IMR-90 (cell line): Measurements from ENCODE around the gene HSPB7. TPM values are rescaled to one million over a fixed set of nuclear protein-coding genes. Genes with fewer than 3 reads are reported as not detected.
A peak's percentile ranks its signal among the peaks of the same experiment; 100 is the strongest.

Experiments
- ATAC-seq: fragments of 200-7000 bp; cut with Tn5 transposase; 2 replicates; pipeline ENCODE4 v1.9.1; 2020; ENCODE audit warnings: low read depth, mild to moderate bottlenecking, moderate library complexity
- BruUV-seq: library from RNA; stranded (reverse); fragments of 400-500 nt; replicated peaks from 2 replicates; lab custom pipeline; 2021; lab: Mats Ljungman, UMichigan
- CTCF ChIA-PET: fragments of 300-600 bp; formaldehyde crosslinking; extraction: SDS; loops from one replicate; lab custom pipeline; 2021; ENCODE audit warnings: antibody characterized with exemption; lab: Yijun Ruan, JAX
- POLR2A ChIA-PET: fragments of 300-600 bp; sonication (Branson Sonifier 250); formaldehyde crosslinking; loops from one replicate; lab custom pipeline; 2022; ENCODE audit warnings: antibody characterized with exemption; ENCODE audit not compliant: unreplicated experiment; lab: Charles Lee
- DNase-seq: peaks from one replicate; pipeline ENCODE4 v3.0.0; 2013
- H2AFZ ChIP-seq: replicated peaks from 2 replicates; pipeline ENCODE3; 2013; ENCODE audit warnings: low read length, mild to moderate bottlenecking; ENCODE audit not compliant: poor library complexity
- H2AK5ac ChIP-seq: 2 replicates; pipeline ENCODE4 v1.6.1; 2013; ENCODE audit warnings: low read depth, low read length, inconsistent platforms
- H2AK9ac ChIP-seq: replicated peaks from 2 replicates; pipeline ENCODE3; 2013; ENCODE audit warnings: mild to moderate bottlenecking, low read depth, low read length, moderate library complexity; ENCODE audit not compliant: poor library complexity
- H2BK120ac ChIP-seq: 2 replicates; pipeline ENCODE4 v1.6.1; 2013; ENCODE audit warnings: low read depth, low read length, inconsistent platforms
- H2BK15ac ChIP-seq: 3 replicates; pipeline ENCODE4 v1.6.1; 2013; ENCODE audit warnings: low read depth, low read length, inconsistent platforms
- H2BK20ac ChIP-seq: 2 replicates; pipeline ENCODE4 v1.6.1; 2013; ENCODE audit warnings: low read depth, mild to moderate bottlenecking, inconsistent platforms, low read length, moderate library complexity
- H2BK5ac ChIP-seq: 2 replicates; pipeline ENCODE4 v1.6.1; 2013; ENCODE audit warnings: mild to moderate bottlenecking, low read depth, low read length, inconsistent platforms; ENCODE audit not compliant: poor library complexity, severe bottlenecking
- H3K14ac ChIP-seq: replicated peaks from 2 replicates; pipeline ENCODE4 v1.6.1; 2013; ENCODE audit warnings: low read depth, low read length, inconsistent platforms
- H3K18ac ChIP-seq: 2 replicates; pipeline ENCODE4 v1.6.1; 2013; ENCODE audit warnings: low read depth, low read length, control low read depth
- H3K23ac ChIP-seq: 2 replicates; pipeline ENCODE4 v1.6.1; 2013; ENCODE audit warnings: low read depth, low read length, inconsistent platforms
- H3K27ac ChIP-seq: 2 replicates; pipeline ENCODE4 v1.5.1; 2013; ENCODE audit warnings: mild to moderate bottlenecking, control low read depth, low read length; ENCODE audit not compliant: insufficient read depth
- H3K27me3 ChIP-seq: 2 replicates; pipeline ENCODE4 v1.6.1; 2013; ENCODE audit warnings: low read length; ENCODE audit not compliant: control insufficient read depth, insufficient read depth
- H3K36me3 ChIP-seq: 2 replicates; pipeline ENCODE4 v1.6.1; 2013; ENCODE audit warnings: low read length, mixed read lengths; ENCODE audit not compliant: control insufficient read depth, insufficient read depth
- H3K4ac ChIP-seq: 2 replicates; pipeline ENCODE4 v1.6.1; 2013; ENCODE audit warnings: low read depth, low read length, inconsistent platforms
- H3K4me1 ChIP-seq: 2 replicates; pipeline ENCODE4 v1.6.1; 2013; ENCODE audit warnings: low read length, mixed read lengths; ENCODE audit not compliant: control insufficient read depth, insufficient read depth
- H3K4me2 ChIP-seq: 2 replicates; pipeline ENCODE4 v1.6.1; 2013; ENCODE audit warnings: low read depth, mild to moderate bottlenecking, control low read depth, low read length, moderate library complexity
- H3K4me3 ChIP-seq: 2 replicates; pipeline ENCODE4 v1.5.1; 2013; ENCODE audit warnings: low read depth, mild to moderate bottlenecking, control low read depth, low read length, moderate library complexity; ENCODE audit not compliant: insufficient read depth
- H3K56ac ChIP-seq: 2 replicates; pipeline ENCODE4 v1.6.1; 2013; ENCODE audit warnings: low read length, inconsistent platforms; ENCODE audit not compliant: insufficient read depth; ENCODE audit errors: extremely low read depth
- H3K79me1 ChIP-seq, 2 experiments: 2 replicates each; pipeline ENCODE4 v1.6.1; 2013; ENCODE audit warnings: low read length in 2 of 2, inconsistent platforms in 1 of 2, low read depth in 1 of 2
- H3K9ac ChIP-seq: 2 replicates; pipeline ENCODE4 v1.6.1; 2013; ENCODE audit warnings: low read depth, low read length, control low read depth
- H3K9me1 ChIP-seq: 2 replicates; pipeline ENCODE4 v1.6.1; 2013; ENCODE audit warnings: low read length, inconsistent platforms; ENCODE audit not compliant: insufficient read depth
- H3K9me3 ChIP-seq: 2 replicates; pipeline ENCODE4 v1.6.1; 2013; ENCODE audit warnings: low read length; ENCODE audit not compliant: control insufficient read depth, insufficient read depth
- H4K20me1 ChIP-seq: 2 replicates; pipeline ENCODE4 v1.6.1; 2013; ENCODE audit warnings: low read length, inconsistent platforms; ENCODE audit not compliant: insufficient read depth
- H4K5ac ChIP-seq: 2 replicates; pipeline ENCODE4 v1.6.1; 2013; ENCODE audit warnings: mild to moderate bottlenecking, low read depth, low read length, control low read depth
- H4K8ac ChIP-seq, 2 experiments: 2 replicates each; pipeline ENCODE4 v1.6.1; 2013; ENCODE audit warnings: low read depth in 2 of 2, low read length in 2 of 2, control low read depth in 1 of 2, inconsistent platforms in 1 of 2
- H4K91ac ChIP-seq: 2 replicates; pipeline ENCODE4 v1.6.1; 2013; ENCODE audit warnings: low read depth, low read length, inconsistent platforms; ENCODE audit not compliant: insufficient read depth
- BHLHE40 ChIP-seq: fragments of 150-350 bp; IDR thresholded peaks from 2 replicates; pipeline ENCODE4 v1.6.1; 2016; ENCODE audit warnings: mild to moderate bottlenecking, low read depth, low read length
- CHD1 ChIP-seq: IDR thresholded peaks from 2 replicates; pipeline ENCODE4 v1.6.1; 2012; ENCODE audit warnings: low read depth, low read length, improper control_type of control experiment
- POLR2A ChIP-seq: IDR thresholded peaks from 2 replicates; pipeline ENCODE4 v1.6.1; 2012; ENCODE audit warnings: mild to moderate bottlenecking, low read depth, low read length
- RAD21 ChIP-seq: IDR thresholded peaks from 2 replicates; pipeline ENCODE4 v1.6.1; 2012; ENCODE audit warnings: low read length, improper control_type of control experiment
- SMC3 ChIP-seq: fragments of 150-350 bp; IDR thresholded peaks from 2 replicates; pipeline ENCODE4 v1.6.1; 2016; ENCODE audit warnings: low read depth, mild to moderate bottlenecking, antibody characterized with exemption, low read length, moderate library complexity
- WGBS, 2 experiments: methylation state at CpG; one replicate each; pipeline versions ENCODE4 v1.1.5 to v1.1.7; 2013; ENCODE audit warnings: missing lambda C conversion rate in 2 of 2; ENCODE audit not compliant: insufficient read length in 1 of 2; ENCODE audit errors: extremely low coverage in 2 of 2; 5-methylcytosine and 5-hydroxymethylcytosine counted together
- dilution Hi-C: fragments of 300-500 bp; cut with HindIII; formaldehyde crosslinking; loops from one replicate; pipeline ENCODE4 v1.14.3; 2018; ENCODE audit warnings: low sequenced_read_pairs; ENCODE audit not compliant: unreplicated experiment
- in situ Hi-C: fragments of 300-500 bp; cut with MboI; formaldehyde crosslinking; loops from 3 replicates; pipeline ENCODE4 v1.14.3; 2019; ENCODE audit warnings: low sequenced_read_pairs, inconsistent platforms, mixed read lengths
- intact Hi-C: fragments of 100-400 bp; cut with micrococcal nuclease; formaldehyde crosslinking; loops from 2 replicates; pipeline ENCODE4 v1.10.0; 2022
- polyA plus RNA-seq, 3 experiments: library from polyadenylated mRNA; depleted of rRNA; stranded (reverse); fragments of >200 nt; gene quantifications; 2 replicates each; pipeline ENCODE4 v1.2.3, GENCODE V29; 2012; ENCODE audit warnings: low replicate concordance in 1 of 3
- total RNA-seq: library from RNA; depleted of rRNA; stranded (reverse); fragments of >200 nt; gene quantifications from 2 replicates; pipeline ENCODE4 v1.2.3, GENCODE V29; 2012
- TF ChIP-seq, protein P1 (sequence below): conservative IDR thresholded peaks from 2 replicates; pipeline ENCODE4 v1.5.1; 2012; ENCODE audit warnings: mild to moderate bottlenecking, low read depth, low read length, improper control_type of control experiment

HSPB7 gene
- total and polyA plus RNA-seq, 2 of the 4 experiments (the other 2 are of a cell fraction) = 0.54 to 3.0 TPM

DNA sequence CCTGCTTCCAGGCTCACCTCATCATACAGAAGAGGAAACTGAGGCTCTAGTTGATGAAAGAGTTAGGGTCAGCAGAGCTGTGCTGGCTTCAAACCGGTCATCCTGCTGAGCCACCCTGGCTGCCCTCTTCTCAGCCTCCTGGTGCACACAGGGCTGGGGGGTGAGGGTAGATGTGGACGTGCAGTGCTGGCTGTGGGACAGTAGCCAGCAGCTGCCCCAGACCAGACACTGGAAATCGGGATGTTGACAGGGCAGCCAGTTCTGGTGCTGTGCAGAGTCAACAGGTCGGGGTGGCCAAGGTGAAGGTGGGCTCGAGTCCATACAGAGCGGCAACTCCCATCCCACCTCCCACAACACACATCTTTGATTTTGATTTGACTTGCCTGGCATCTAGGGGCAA, 2.5 kb upstream of the HSPB7 start:
- POLR2A ChIA-PET = no interaction called here

More for the DNA sequence above, 2.5 kb upstream of the HSPB7 start:
- Histone ChIP-seq H3K9me3 (no peaks in the 10 kb centered on the region), H3K36me3 (no peaks in the 10 kb centered on the region), H2BK20ac (no peak overlapping the region), H4K91ac (peak overlapping the region; percentile 9; the same call in 1 of the 2 replicates), H3K56ac (no peak overlapping the region), H2AK9ac (peak overlapping the region; percentile 68), H4K20me1 (no peaks in the 10 kb centered on the region), H3K4me1 (peaks cover 23% of the 10 kb centered on the region), H4K5ac (no peak overlapping the region), H3K27me3 (peaks cover 2% of the 10 kb centered on the region; the same call in 1 of the 2 replicates), H4K8ac (peak overlapping the region in 1 of 2 experiments; percentile 26; a peak in 1 of 4 replicates), H2AFZ (peak overlapping the region; percentile 59), H3K4me3 (no peak overlapping the region), H2AK5ac (peak overlapping the region; percentile 83), H2BK120ac (peak overlapping the region; percentile 40; the same call in 1 of the 2 replicates), H3K79me1 (no peaks in the 10 kb centered on the region), H3K4ac (peak overlapping the region; percentile 72), H3K4me2 (no peak overlapping the region), H3K9ac (no peak overlapping the region), H2BK5ac (no peak overlapping the region), H3K27ac (no peak overlapping the region), H3K23ac (no peak overlapping the region), H2BK15ac (0 out of 3 replicates have a peak overlapping the region, but pooled peaks have one; percentile 2), H3K14ac (peak overlapping the region; percentile 62), H3K9me1 (peaks cover 3% of the 10 kb centered on the region), H3K18ac (no peak overlapping the region)
- DNase-seq (no peak), ATAC-seq (no peak)
- TF ChIP-seq, protein P1, sequence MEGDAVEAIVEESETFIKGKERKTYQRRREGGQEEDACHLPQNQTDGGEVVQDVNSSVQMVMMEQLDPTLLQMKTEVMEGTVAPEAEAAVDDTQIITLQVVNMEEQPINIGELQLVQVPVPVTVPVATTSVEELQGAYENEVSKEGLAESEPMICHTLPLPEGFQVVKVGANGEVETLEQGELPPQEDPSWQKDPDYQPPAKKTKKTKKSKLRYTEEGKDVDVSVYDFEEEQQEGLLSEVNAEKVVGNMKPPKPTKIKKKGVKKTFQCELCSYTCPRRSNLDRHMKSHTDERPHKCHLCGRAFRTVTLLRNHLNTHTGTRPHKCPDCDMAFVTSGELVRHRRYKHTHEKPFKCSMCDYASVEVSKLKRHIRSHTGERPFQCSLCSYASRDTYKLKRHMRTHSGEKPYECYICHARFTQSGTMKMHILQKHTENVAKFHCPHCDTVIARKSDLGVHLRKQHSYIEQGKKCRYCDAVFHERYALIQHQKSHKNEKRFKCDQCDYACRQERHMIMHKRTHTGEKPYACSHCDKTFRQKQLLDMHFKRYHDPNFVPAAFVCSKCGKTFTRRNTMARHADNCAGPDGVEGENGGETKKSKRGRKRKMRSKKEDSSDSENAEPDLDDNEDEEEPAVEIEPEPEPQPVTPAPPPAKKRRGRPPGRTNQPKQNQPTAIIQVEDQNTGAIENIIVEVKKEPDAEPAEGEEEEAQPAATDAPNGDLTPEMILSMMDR = no peak
- TF ChIP-seq POLR2A (no peak), CHD1 (no peak), RAD21 (no peak), BHLHE40 (no peak), SMC3 (no peak)
- dilution Hi-C loops (no loop called here), in situ Hi-C loops (no loop called here), intact Hi-C loops (no loop called here)
- BruUV-seq = no TSS peak
- CTCF ChIA-PET = no interaction called here
- WGBS, 2 experiments = no CpG with 5 or more reads among the region's 6 CpGs
